NCI-H2081 treated with DMSO at 0.1 percent for 48 hours (cell line): ENCODE measurements around the gene ZNG1E.
"Not testable (repeated sequence)": the region's sequence is repeated elsewhere in the genome, so short reads cannot be mapped to it uniquely, and the experiment has no call there.

ENCODE experiments used
- DNase-seq: peaks from one replicate; lab custom pipeline; 2025; lab: John Stamatoyannopoulos, UW

ZNG1E gene

GRCh38 chr9:65675589-65676021 is at the start of gene ZNG1E:
ZNG1E (plus strand) TSS chr9:65675928; CDS start chr9:65675977, 49 bp downstream.
- not testable (repeated sequence) for DNase-seq

DNA sequence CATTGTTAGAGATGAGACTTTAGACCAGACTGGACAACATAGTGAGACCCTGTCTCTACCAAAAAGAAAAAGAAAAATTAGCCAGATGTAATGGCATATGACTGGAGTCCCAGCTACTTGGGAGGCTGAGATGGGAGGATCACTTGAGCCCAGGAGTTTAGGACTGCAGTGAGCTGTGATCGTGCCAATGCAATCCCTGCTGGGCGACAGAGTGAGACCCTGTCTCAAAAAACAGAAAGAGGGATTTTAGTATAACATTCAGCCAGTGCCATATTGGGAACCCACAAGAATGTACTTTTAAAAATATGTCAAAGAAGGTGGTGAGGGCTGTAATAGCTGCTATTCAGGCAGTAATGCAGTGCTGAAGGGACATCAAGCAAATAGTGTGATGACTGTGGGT is 2.1 kb upstream of the ZNG1E start:
- not testable (repeated sequence) for DNase-seq

- DNase-seq = not testable (repeated sequence)
Observed at GRCh38 chr9:65675018-65675417, 710 bp upstream of the ZNG1E start.

DNA sequence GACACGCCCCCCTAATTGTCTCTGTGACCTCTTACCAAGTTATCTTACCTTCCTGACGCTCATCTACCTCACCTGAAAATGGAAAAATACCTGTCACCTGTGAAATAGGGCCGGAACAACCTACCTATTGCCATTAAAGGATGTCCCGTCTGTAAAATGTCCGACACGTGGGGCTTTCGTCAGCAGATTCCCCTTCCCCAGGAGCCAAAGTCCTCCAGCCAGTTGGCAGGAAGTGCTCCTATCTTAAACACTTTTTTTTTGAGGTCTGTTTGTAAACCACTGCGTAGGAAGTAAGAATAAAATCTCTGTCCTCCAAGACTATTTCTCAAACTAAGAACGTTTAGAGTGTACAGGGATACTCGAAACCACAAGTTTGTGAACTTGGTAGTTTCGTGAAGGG is 661 bp downstream of the ZNG1E start:
- not testable (repeated sequence) for DNase-seq

DNA sequence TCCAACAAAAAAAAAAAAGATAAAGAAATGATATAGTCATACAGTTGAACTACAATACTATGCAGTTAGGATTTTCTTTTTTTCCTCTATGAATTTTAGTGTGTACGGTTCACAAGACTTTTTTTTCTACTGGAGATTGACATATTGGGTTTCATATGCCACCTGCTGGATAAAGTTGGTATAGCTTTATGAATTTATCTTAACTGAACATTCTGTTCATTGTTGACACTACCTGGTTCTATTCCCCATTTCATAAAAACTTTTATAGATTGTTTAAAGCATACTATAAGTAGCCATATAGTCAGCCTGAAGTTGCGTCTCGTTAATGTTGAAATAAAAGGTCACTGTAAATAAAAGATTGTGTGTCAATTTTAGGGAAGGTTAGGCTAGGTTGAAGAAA is 2.8 kb downstream of the ZNG1E start:
- DNase-seq = not testable (repeated sequence)

GRCh38 chr9:65703550-65703949 is 27.8 kb downstream of the ZNG1E start:
- DNase-seq = not testable (repeated sequence)

GRCh38 chr9:65714445-65714844 is 38.7 kb downstream of the ZNG1E start:
- DNase-seq = not testable (repeated sequence)

- DNase-seq = not testable (repeated sequence)
Observed at GRCh38 chr9:65737096-65737564, 61.4 kb downstream of the ZNG1E start, which contains the start of gene FOXD4L4. FOXD4L4 (plus strand) TSS chr9:65737146; CDS start chr9:65737146, 0 bp downstream.

GRCh38 chr9:65738133-65738532 is 62.4 kb downstream of the ZNG1E start:
- DNase-seq = not testable (repeated sequence)
